IPS DF 6.9 (cell line): Measurements from ENCODE around the gene PAX4.
A peak's percentile ranks its signal among the peaks of the same experiment; 100 is the strongest.

Source experiments
- DNase-seq: peaks from one replicate; pipeline ENCODE4 v3.0.0-alpha.2; 2013; ENCODE audit warnings: low read depth, low spot score
- H3K27ac ChIP-seq: one replicate; pipeline ENCODE4 v1.5.1; 2013; ENCODE audit warnings: low read length, control low read depth
- H3K27me3 ChIP-seq: 2 replicates; pipeline ENCODE4 v1.6.1; 2013; ENCODE audit warnings: mild to moderate bottlenecking, low read length; ENCODE audit not compliant: control insufficient read depth, insufficient read depth
- H3K36me3 ChIP-seq: 2 replicates; pipeline ENCODE4 v1.6.1; 2013; ENCODE audit warnings: low read length; ENCODE audit not compliant: control insufficient read depth, insufficient read depth
- H3K4me1 ChIP-seq: 2 replicates; pipeline ENCODE4 v1.6.1; 2013; ENCODE audit warnings: low read length; ENCODE audit not compliant: control insufficient read depth, insufficient read depth
- H3K4me3 ChIP-seq: 2 replicates; pipeline ENCODE4 v1.5.1; 2013; ENCODE audit warnings: mild to moderate bottlenecking, low read length
- H3K9me3 ChIP-seq: 2 replicates; pipeline ENCODE4 v1.6.1; 2013; ENCODE audit warnings: low read length, inconsistent platforms; ENCODE audit not compliant: control insufficient read depth, insufficient read depth
- WGBS: extraction: QIAGEN DNeasy Blood & Tissue Kit; methylation state at CpG from one replicate; pipeline ENCODE4 v1.1.7; 2013; ENCODE audit warnings: mixed read lengths, missing lambda C conversion rate; ENCODE audit not compliant: insufficient read length, insufficient coverage; 5-methylcytosine and 5-hydroxymethylcytosine counted together

PAX4 gene

GRCh38 chr7:127629268-127629854 lies 11.4 kb upstream of the PAX4 start:
- no peaks in the 10 kb centered on the region; the same call in 1 of the 2 replicates for H3K4me1 ChIP-seq
- no peak overlapping the region for H3K4me3 ChIP-seq
- DNase-seq, result no peak
- H3K9me3 ChIP-seq, result no peaks in the 10 kb centered on the region
- H3K27ac ChIP-seq, result no peak overlapping the region
- H3K36me3 ChIP-seq, result no peaks in the 10 kb centered on the region
- WGBS, result no CpG with 5 or more reads among the region's 5 CpGs
- H3K27me3 ChIP-seq, result no peaks in the 10 kb centered on the region

- H3K36me3 ChIP-seq, result no peaks in the 10 kb centered on the region
- H3K27ac ChIP-seq, result no peak overlapping the region
- no peaks in the 10 kb centered on the region for H3K27me3 ChIP-seq
- DNase-seq, result no peak
- no peaks in the 10 kb centered on the region for H3K9me3 ChIP-seq
- H3K4me1 ChIP-seq, result no peaks in the 10 kb centered on the region; the same call in 1 of the 2 replicates
- no peak overlapping the region for H3K4me3 ChIP-seq
- WGBS, result no CpG with 5 or more reads among the region's 3 CpGs
Observed at GRCh38 chr7:127628445-127628844, 10.5 kb upstream of the PAX4 start.

- Histone ChIP-seq H3K27ac (no peak overlapping the region), H3K27me3 (no peaks in the 10 kb centered on the region), H3K36me3 (no peaks in the 10 kb centered on the region), H3K4me3 (no peak overlapping the region), H3K4me1 (no peaks in the 10 kb centered on the region; the same call in 1 of the 2 replicates), H3K9me3 (no peaks in the 10 kb centered on the region)
- no peak for DNase-seq
Observed at GRCh38 chr7:127625331-127625730, 7.4 kb upstream of the PAX4 start.

- no peaks in the 10 kb centered on the region for H3K36me3 ChIP-seq
- no peaks in the 10 kb centered on the region for H3K9me3 ChIP-seq
- peaks cover 9% of the 10 kb centered on the region; the same call in 1 of the 2 replicates for H3K27me3 ChIP-seq
- peak overlapping the region; percentile 71; the same call in 1 of the 2 replicates for H3K4me3 ChIP-seq
- no peak for DNase-seq
- WGBS, result no CpG with 5 or more reads among the region's 24 CpGs
- H3K4me1 ChIP-seq, result no peaks in the 10 kb centered on the region
- no peak overlapping the region for H3K27ac ChIP-seq
Observed at GRCh38 chr7:127620406-127621233, 2.7 kb upstream of the PAX4 start.

GRCh38 chr7:127619681-127620405 lies 1.9 kb upstream of the PAX4 start:
- no peaks in the 10 kb centered on the region for H3K9me3 ChIP-seq
- no CpG with 5 or more reads among the region's 27 CpGs for WGBS
- peak overlapping the region; percentile 71; the same call in 1 of the 2 replicates for H3K4me3 ChIP-seq
- peaks cover 9% of the 10 kb centered on the region; the same call in 1 of the 2 replicates for H3K27me3 ChIP-seq
- H3K27ac ChIP-seq, result no peak overlapping the region
- no peaks in the 10 kb centered on the region for H3K36me3 ChIP-seq
- no peaks in the 10 kb centered on the region for H3K4me1 ChIP-seq
- no peak for DNase-seq

DNA sequence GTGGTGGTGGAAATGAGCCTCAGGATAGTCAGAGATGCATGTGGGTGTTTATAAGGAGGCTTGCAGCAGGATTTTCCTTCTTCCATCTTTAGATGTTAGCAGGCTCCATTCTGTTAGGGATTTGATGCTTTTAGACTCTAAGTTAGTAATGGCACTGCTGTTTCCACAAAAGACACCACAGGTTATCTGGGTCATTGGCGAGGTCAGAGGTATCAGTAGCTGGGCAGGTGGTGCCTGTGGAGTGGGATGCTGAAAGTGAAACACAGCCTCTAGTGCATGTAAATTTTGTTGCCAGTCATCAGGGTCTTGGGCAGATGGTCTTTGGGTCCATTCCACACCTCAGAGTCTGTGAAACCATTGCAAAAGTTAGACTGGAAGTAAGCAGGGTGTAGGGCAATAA lies 833 bp upstream of the PAX4 start:
- H3K27me3 ChIP-seq, result peaks cover 9% of the 10 kb centered on the region; the same call in 1 of the 2 replicates
- H3K4me3 ChIP-seq, result no peak overlapping the region
- H3K9me3 ChIP-seq, result no peaks in the 10 kb centered on the region
- H3K4me1 ChIP-seq, result no peaks in the 10 kb centered on the region
- DNase-seq, result no peak
- H3K36me3 ChIP-seq, result no peaks in the 10 kb centered on the region
- no peak overlapping the region for H3K27ac ChIP-seq
- no CpG with 5 or more reads among the region's 1 CpG for WGBS

DNA sequence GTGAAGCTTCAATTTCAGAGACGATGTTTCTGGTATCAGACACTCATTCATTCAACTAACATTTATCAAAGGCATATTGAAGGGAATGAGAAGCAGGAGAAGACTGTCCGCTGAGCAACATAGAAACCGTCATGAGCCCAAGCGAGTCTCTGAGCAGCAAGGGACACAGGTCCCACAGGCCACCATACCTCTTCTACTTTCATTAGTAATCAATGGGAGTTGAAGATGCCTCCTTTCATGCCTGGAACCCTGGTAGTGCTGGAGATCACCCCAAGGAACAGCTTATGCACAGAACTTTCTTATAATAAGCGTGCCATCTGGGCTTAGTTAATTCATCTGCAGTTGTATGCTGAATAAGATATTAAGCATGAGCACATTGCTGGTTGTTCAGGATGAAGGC lies 1.2 kb downstream of the PAX4 start:
- H3K9me3 ChIP-seq, result no peaks in the 10 kb centered on the region
- no CpG with 5 or more reads among the region's 5 CpGs for WGBS
- DNase-seq, result no peak
- H3K36me3 ChIP-seq, result no peaks in the 10 kb centered on the region
- H3K4me3 ChIP-seq, result no peak overlapping the region
- H3K27me3 ChIP-seq, result peaks cover 9% of the 10 kb centered on the region; the same call in 1 of the 2 replicates
- H3K4me1 ChIP-seq, result no peaks in the 10 kb centered on the region
- no peak overlapping the region for H3K27ac ChIP-seq

GRCh38 chr7:127612263-127612662 lies 5.7 kb downstream of the PAX4 start:
- DNase-seq, result no peak
- Histone ChIP-seq H3K4me3 (no peak overlapping the region), H3K9me3 (peaks cover 2% of the 10 kb centered on the region; the same call in 1 of the 2 replicates), H3K4me1 (no peaks in the 10 kb centered on the region), H3K36me3 (no peaks in the 10 kb centered on the region), H3K27me3 (no peaks in the 10 kb centered on the region; the same call in 1 of the 2 replicates), H3K27ac (no peak overlapping the region)
- WGBS, result no CpG with 5 or more reads among the region's 1 CpG

GRCh38 chr7:127609297-127609696 lies 8.6 kb downstream of the PAX4 start:
- no peak overlapping the region for H3K27ac ChIP-seq
- WGBS, result no CpG with 5 or more reads among the region's 6 CpGs

GRCh38 chr7:127608446-127608845 lies 9.5 kb downstream of the PAX4 start:
- no CpG with 5 or more reads among the region's 6 CpGs for WGBS
- H3K9me3 ChIP-seq, result peaks cover 2% of the 10 kb centered on the region; the same call in 1 of the 2 replicates

More at GRCh38 chr7:127609297-127609696, 8.6 kb downstream of the PAX4 start:
- H3K9me3 ChIP-seq, result peaks cover 2% of the 10 kb centered on the region; the same call in 1 of the 2 replicates
- no peaks in the 10 kb centered on the region for H3K36me3 ChIP-seq
- no peaks in the 10 kb centered on the region for H3K27me3 ChIP-seq
- H3K4me1 ChIP-seq, result no peaks in the 10 kb centered on the region
- no peak overlapping the region for H3K4me3 ChIP-seq
- no peak for DNase-seq

More at GRCh38 chr7:127608446-127608845, 9.5 kb downstream of the PAX4 start:
- Histone ChIP-seq H3K36me3 (no peaks in the 10 kb centered on the region), H3K4me3 (no peak overlapping the region), H3K27ac (no peak overlapping the region), H3K4me1 (no peaks in the 10 kb centered on the region), H3K27me3 (no peaks in the 10 kb centered on the region)
- DNase-seq, result no peak
